ENCODE data around the gene KCNC1.

The KCNC1 gene

DNA sequence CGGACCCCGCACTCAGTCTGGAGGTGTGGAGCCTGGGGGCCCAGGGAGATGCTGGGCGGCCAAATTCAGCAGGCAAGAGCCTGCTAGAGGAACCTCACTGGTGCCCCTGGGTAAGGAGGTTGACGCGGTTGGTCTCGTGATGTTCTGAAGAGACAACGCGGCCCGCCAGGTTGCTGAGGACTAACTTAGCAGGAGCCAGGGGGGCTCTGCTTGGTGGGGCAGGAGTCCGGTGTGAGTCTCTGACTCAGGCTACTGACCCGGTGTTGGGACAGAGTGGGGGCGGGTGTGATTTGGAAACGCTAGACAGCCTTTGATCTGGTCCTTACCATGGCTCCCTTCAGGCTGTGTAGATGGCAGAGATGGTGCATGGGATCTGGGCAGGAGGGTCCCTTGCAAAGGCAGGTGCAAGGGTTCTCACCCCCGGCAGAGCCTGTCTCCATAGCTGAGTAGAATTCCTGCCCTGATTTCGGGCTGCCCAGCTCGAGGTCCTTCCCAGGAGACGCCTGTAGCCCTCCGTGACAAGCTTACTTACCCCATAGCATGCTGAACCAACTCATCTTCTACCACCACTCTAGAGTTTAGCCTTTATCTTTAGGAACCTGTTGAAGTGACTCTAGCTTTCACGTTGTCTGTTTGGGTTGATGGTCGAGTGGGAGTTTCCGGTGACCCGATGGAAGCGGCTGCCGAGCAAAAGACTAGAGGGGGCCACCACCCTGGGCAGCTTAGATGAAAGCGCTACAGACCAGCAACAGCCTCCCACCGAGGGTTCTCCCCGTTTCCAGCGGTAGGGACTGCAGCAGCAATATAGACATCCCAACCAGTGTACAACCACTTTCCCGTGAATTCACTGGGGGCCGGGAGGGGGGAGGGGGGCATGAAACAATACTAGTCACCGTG is 38.4 kb downstream of the KCNC1 start:
- DNase-seq (ENCODE audit: low read depth in 3 of 3) = no peak

DNA sequence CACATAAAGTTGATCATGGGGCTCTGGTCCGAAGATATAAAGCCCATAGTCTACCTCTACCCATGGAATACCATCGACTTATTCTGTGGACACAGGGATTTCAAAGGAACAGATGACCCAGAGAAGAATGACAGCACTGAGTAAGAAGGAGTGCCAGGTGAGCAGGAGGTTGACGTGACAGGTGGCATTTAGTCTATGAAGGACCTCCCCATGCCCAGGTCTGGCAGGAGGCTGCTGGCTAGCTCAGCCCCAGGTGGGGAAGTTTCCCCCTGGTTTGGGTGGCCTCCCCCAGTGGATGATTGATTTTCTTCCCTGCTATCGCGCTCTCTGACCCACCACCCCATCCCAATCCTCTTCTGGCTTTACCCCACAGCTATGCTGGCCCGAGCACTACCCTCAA is 39.1 kb downstream of the KCNC1 start:
- no peak for DNase-seq (ENCODE audit: low read depth in 3 of 3)

DNA sequence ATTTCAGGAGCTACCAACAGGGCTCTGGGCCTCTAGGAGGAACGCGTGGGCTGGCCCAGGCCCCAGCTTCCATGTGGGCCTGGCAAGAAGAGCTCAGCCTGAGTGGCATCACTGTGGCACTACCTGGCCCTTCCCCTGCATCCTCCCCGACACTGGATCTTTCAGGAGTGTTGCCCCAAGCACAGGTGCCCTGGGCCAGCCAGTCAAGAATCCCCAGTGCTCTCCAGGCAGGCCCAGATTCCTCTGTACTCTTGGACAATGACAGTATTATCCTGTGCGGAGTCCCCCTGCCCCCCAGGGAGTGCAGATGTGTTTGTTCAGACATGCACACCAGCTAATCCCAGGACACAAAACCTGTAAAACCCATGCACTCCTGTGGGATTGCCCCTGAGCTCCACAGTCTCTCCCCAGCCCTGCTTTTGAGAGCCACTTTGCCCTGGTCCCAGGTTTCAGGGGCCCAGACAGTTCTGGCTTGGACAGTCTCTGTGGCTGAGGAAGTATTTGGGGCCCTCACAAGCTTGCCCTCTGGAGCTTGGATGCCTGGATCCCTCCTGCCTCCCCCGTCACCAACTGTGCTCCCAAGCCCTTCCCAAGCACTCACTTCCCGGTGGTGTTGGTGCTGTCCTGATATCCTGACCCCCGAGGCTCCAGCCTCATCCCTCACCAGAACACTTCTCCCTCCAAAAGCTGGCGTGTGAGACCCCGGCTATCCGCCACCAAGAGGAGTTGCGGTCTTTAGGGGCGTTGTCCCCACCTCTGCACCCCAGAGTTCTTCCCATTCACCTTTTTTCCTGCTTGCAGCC is 39.9 kb downstream of the KCNC1 start:
- DNase-seq (ENCODE audit: low read depth in 3 of 3) = no peak

DNA sequence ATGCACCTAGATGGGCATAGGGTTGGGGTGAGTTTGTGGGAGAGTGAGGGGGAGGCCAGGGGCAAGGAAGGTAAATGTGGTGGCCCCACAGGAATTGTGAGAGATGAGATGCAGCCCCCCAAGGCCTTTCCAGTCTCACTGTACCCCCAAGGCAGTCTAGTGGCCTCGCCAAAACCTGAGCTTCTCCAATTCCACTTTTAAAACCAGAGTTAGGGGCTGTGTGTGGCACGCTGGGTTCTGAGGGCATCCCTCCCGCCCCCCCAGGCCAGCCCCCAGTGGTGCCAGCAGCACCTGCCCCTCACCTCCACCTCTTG is 40.4 kb downstream of the KCNC1 start:
- no peak for DNase-seq (ENCODE audit: low read depth in 3 of 3)

DNA sequence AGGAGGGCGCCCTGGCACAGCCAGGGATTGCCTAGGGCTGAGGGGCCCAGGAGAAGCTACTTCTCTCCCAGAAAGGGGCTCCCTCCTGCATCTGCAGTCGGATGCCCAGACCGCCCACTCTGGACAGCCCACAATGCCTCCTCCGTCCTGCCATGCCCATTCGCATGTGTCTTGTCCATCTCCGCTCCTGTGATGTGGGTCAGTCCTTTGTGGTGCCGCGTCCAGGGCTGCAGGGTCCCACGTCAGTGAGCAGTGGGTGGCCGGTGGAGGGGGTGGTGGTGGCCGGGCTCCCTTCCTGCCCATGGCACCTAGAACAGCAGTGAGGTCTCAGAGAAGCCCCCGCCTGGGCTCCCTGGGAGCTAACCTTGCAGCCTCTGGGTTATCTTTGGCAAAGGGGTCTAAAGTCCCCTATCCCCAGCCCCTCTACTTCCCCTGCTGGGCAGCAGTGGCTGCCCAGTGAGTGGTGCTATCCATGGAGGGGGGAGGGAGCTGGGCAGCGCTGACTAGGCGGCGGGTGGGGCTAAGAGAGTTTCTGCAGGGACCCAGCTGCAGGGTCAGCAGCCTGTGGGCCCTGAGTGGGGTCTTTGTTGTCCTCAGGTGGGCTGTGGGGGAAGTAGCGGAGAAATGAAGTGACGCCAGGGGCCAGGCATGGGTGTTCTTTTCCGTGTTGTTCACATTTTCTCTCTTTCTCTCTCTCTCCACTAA is 41.1 kb downstream of the KCNC1 start:
- DNase-seq (ENCODE audit: low read depth in 3 of 3) = no peak

DNA sequence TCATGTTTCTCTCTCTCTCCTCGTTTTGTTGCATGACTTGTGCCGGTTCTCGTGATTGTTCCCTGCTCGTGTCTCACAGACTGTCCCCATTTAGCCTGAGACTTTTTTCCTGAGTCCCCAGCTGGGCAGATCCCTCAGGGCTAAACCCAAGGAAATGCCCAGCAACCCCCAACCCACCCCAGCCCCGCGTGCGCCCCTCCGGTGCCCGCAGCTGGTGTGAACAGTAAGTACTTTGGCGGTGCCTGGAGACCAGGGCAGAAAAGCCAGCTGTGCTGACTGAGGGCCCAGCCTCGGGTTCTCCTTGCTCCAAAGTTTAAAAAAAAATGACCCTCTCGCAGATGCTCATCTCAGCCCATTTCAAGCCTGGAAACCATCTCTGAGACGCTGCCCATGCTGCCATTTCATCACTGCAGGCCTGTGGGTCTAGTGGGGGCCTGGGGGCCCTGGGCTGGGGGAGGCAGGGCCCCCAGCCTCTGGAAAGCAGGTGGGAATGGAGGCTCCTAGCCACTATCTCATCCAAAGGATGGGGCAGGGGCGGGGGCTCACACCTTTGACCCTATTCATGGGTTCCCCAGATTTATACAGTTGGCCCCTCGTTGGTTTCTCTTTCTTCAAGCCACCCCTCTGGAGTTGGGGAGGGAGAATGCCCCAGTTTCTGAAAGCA is 41.8 kb downstream of the KCNC1 start:
- no peak for DNase-seq (ENCODE audit: low read depth in 3 of 3)

DNA sequence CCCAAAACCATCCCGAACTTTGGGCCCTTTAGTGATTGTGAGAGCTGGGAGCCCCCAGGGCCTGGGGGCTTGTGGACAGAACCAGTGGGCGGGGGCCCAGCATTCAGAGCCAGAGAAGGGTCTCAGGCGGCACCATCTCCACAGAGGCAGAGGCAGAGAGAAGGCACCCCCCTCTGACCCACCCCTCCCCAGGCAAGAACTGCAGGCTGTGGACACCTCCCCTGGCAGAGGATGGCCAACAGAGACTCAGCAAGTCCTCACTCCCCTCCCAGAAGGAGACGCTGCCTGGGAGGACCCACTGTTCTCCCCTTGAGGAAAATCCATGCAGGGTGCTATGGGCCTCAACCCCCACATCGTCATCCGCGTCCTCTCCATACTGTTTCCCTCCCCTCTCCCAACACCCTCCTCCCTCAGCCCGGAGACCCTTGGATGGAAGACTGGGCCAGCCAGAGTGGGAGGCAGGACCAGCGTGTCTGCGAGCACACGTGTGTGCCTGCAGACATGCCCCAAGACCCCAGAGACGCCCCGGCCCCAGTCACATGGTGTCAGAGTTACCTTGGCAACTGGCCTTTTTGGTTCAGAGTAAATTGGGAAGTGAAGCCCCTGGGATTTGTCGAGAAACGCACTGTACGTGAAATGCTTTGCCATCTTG is 42.6 kb downstream of the KCNC1 start:
- DNase-seq (ENCODE audit: low read depth in 3 of 3) = no peak

DNA sequence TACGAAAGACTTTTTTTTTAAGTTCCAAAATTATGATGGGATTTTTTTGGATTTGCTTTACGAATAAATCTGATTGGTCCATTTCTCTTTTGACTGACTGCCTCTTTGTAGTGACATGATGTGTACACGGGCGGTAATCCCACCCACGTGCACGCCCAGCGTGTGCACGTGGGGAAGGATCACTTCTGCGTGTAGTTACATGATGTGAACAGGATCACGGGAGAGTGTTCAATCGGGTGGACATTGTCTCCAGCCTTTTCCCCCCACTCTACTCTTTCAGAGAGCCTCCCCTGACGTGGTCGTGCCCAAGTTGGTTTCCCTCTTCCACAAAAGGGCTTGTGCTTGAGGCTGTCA is 43.1 kb downstream of the KCNC1 start:
- DNase-seq (ENCODE audit: low read depth in 3 of 3) = no peak

DNA sequence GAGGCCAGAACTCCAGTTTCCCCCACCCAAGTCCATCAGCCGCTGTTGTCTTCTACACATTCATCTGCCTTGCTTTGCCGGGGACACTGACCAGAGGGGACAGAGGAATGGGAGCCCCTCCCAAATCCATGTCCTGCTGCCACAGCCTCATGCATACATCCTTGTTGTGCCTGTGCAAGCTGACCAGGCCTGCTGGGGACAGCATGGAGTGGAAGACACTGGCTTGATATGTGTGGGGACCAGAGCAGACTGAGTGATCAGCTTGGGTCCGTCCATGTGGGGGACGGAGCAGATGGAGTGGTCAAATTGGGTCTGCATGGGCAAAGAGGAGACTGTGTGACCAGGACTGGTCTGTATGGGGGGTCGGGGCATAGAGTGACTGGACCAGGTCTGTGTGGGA is 43.8 kb downstream of the KCNC1 start:
- no peak for DNase-seq (ENCODE audit: low read depth in 3 of 3)

DNA sequence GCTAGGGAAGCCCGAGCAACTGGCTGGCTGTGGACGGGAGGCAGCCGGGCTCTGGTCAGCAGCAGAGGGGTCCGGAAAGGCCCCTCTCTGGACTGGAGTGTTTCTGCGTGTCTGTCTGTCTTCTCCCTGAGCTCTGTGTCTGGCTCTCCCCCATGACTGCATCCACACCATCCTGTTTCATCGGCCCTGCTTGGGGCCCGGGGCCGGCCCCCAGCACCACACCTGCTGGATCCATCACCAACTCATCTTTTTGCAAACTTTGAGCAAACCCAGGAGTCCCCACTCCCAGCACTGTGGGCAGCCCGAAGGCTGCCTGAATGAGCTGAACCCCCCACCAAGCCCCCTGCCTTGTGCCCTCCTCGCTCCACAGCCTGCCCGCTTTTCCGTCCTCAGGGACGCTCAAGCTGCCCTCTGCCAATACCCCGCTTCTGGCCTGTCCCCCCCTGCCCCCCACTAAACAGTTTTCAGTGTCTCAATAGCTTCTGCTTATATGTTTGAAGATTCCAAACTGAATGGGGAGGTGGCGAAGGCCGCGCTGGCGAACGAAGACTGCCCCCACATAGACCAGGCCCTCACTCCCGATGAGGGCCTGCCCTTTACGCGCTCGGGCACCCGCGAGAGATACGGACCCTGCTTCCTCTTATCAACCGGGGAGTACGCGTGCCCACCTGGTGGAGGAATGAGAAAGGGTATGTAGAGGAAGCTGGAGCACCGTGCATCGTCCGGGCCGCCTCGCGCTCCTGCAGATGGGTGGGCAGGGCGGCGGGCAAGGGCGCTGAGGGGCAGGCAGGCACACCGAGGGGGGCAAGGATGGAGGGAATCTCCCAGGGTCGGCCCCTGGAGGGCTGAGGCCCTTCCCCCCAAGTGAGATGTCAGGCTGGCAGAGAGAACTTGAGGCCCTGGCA is 44.6 kb downstream of the KCNC1 start:
- DNase-seq (ENCODE audit: low read depth in 3 of 3) = no peak

DNA sequence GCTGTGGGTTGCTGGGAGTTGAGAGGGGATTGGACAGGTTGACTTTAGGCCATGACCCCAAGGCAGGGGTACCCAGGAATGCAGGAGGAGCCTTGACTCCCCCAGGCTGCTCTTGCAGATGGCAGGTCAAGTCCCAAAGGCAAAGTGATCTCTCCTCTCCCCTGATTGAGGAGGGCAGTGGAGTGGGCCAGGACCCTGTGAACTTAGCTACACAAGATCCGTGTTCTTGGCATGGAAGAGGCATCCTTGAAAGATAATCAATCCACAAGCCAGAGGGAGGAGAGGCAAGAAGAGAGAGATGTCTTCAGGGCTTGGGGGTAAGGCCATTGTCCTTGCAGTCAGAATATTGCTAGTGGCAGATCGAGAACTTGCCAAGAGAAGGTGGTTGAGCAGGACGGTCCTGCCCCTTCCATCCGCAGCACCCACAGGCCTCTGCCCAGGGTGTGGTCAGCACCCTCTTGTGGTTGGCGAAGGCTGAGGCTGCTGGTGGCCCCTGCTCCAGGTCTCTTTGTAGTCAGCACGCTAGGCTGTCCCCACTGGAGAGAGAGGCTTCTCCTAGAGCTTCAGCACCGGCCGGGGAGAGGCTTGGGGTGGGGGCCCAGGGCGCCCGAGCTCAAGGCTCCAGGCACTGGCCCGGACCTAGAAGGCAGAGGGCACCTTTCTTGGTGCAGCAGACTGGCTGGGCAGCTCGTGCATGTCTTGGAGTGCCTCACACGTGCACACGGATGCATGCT is 45.4 kb downstream of the KCNC1 start:
- no peak for DNase-seq (ENCODE audit: low read depth in 3 of 3)

DNA sequence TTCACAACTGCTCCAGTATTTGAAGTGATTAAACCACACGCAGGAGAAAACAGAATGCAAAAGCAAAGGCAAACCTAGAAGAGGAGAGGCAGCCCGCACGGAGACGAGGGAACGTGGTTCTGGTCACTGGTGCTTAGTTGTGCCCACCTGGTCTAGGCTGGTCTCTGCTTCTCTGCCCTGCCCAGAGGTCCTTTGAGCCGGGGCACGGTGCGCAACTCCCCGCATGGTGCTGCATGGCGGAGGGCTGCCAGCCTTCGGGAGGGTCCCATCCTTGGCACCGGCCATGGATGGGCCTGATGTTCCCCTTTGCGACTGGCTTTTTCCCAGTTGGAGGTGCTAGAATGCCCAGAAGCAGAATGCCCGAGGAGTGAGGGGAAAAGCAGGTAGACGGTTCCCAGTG is 46.1 kb downstream of the KCNC1 start:
- no peak for DNase-seq (ENCODE audit: low read depth in 3 of 3)

DNA sequence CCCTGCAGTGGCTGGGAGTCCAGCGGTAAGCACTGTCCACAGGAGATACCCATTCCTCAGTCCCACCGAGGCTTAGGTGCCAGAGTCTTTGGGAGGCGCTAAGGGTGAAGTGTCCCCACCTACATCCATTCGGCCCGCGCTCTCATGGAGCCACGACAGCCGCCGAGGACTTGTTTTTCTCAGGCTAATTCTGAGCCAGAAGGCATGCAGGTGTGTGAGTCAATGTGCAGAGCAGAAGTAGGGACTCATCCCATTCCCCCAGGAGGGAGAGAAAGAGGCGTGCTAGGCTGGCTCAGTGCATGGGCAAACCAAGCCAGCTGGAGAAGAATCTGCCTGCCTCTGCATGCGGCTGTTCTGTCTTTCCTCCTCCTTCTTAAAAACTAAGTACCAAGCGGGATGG is 46.6 kb downstream of the KCNC1 start:
- DNase-seq (ENCODE audit: low read depth in 3 of 3) = no peak

DNA sequence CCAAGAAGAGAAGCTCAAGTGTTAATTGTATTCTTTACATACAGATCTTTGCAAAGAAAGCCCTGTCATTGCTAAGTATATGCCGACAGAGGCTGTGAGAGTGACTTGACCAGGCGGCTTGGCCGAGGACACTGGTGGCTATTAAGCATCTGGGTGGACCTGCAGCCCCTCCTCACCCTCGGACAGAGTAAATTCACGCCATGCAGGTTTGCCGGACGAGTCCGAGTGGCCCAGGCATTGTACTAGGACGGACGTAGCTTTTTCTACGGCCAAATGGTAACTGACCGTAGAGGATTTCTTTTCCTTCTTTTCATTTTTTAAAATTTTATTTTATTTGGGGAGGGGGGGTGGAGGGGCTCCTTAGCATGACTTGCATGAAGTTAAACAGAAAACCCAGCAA is 47.0 kb downstream of the KCNC1 start:
- DNase-seq (ENCODE audit: low read depth in 3 of 3) = no peak

DNA sequence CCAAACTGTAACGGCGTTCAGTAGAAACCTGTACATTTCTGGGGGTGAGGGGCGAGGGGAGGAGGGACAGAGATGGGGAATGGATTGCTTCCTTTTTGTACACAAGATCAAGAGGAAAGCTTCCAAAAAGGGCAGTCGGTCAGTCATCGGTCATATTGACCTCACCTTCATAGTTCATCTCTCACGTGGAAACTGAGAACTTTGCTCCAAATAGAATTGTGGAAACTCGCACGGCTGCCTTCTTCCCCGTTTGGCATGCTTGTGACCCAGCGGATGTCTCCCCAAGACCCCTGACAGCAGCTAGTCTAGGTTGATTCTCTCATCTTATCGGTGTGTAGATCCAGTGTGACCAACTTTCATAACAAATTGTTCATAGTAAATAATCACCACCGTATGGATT is 47.6 kb downstream of the KCNC1 start:
- DNase-seq (ENCODE audit: low read depth in 3 of 3) = no peak

DNA sequence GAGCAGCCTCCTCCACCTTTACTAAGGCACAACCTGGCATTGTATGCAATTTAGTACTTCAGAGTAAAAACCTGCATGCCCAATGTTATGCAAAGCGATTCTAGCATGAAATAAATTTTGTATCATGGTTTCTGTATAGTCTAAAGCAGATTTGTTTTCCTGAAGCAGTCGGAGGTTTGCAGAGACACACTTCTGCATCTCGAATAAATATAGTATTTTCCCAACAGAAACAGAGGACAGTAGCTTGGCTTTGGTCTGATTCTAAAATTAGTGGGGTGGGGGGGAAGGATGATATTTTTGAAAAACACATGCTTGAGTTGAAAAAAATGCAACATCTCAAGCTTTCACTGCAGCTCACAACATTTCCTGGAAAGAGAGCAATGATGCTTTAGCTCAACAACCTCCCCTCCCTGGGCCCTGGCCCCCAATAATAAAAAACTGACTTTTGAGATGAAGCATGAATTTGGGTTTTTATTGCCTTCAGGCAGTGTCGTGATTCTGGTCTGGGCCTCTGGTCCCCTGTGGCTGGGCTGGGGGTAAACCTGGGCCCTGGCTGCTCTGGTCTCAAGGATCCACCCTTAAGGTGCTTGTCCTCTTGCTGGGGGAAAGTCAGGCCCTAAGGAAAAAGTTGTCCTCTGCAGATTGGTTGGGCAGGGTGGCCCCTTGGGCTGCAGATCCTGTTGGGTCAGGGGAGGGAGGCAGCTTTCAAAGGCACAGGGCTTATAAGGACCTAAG is 48.2 kb downstream of the KCNC1 start:
- DNase-seq (ENCODE audit: low read depth in 3 of 3) = no peak

DNA sequence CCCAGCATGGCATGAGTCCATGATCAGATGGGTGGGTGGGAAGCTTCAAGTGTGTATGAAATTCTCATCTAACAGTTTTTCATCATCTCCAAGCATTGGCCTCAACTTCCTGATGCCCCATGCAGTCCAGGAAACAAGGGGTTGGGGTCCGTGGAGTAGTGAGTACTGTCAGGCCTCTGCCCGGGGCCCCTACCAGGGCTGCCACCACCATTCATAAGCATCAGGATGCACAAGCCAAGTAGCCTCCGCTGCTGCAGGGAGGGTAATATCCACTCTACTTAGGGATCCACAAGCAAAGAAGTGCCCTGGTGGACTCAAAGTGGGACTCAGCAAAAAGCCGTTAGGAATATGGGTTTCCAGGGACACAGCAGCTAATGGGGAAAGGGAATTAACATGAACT is 49.3 kb downstream of the KCNC1 start:
- no peak for DNase-seq (ENCODE audit: low read depth in 3 of 3)

DNA sequence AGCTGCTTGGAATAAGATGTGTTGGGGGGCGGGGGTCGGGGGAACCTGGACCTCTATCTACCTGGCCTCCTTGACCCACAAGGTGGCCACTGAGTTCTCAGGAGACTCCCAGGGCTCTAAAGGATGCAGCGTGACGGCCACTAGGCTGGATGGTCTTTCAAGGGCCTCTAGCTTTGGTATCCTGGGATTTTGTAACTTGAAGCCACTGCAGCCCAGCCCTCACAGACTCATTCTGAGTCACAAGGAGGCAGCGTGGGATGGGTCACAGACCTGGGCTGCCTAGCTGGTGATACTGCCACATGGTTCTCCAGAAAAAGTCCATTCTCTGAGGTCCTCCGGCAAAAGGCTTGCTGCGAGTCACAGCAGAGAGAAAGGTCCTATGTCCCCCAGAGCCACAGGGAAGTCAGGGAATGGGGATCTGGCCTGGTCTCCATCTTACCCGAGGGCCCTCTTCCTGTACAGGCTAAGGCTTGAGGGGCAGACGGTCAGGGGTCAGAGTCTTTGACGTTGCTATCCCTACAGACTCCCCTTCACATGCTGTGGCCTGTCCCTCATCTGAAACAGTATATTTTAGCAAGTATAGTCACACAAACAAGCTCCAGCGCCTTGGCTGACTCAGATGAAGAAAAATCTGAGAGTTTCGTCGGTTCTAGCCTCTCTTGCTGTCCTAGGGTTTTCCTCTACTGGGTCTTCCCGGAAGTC is 52.4 kb downstream of the KCNC1 start:
- DNase-seq (ENCODE audit: low read depth in 3 of 3) = no peak

DNA sequence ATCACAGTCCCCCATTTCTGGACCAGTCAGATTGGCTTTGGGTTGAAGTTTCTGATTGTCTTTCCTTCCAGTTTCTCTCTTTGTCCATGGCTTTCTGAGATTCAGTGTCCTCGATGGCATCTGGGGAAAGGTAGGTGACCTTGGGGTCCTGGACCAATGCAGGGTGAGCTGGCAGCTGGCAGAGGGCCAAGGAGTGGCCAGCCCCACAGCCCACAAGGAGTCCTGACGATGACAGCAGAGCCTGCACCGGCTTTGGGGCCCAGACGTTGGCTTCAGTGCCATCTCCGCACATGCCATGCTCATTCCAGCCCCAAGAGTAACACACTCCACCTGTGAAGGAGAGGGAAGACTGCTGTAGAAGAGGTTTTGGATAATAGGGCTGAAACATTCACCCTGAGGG is 53.5 kb downstream of the KCNC1 start:
- DNase-seq (ENCODE audit: low read depth in 3 of 3) = no peak
